H1 (cell line): ENCODE measurements around the gene CACNA2D1. TPM values are rescaled to one million over a fixed set of nuclear protein-coding genes. Genes with fewer than 3 reads are reported as not detected.

Source experiments
- CHD1 ChIP-seq: IDR thresholded peaks from 2 replicates; pipeline ENCODE4 v1.6.1; 2012; ENCODE audit warnings: low read depth, low read length, improper control_type of control experiment
- polyA plus RNA-seq, 7 experiments: library from polyadenylated mRNA; depleted of rRNA in 3 of 7; stranded (reverse) in 5 of 7; unstranded in 2 of 7; fragments of >200 nt in 5 of 7; fragments of 200-250 nt in 2 of 7; gene quantifications; 1 replicate in 5 of 7; 2 replicates in 1 of 7; 4 replicates in 1 of 7; pipeline versions ENCODE4 v1.2.1 to v1.2.3, GENCODE V29; 2011 to 2013; ENCODE audit warnings: missing spikeins in 2 of 7, mixed read lengths in 2 of 7
- total RNA-seq: library from RNA; stranded (reverse); fragmentation: NEBNext Ultra II Directional; extraction: Animal tissue kit (Norgen Biotek cat#: 25700); gene quantifications from 2 replicates; pipeline ENCODE4 v1.2.1, GENCODE V29; 2021
- TF ChIP-seq, protein P1 (sequence below), 3 experiments: IDR thresholded peaks; 1 replicate in 2 of 3; 2 replicates in 1 of 3; pipeline versions ENCODE4 v1.5.1 to v1.6.1; 2011; ENCODE audit warnings: low read length in 3 of 3, mild to moderate bottlenecking in 3 of 3, inconsistent platforms in 2 of 3, low read depth in 1 of 3, moderate library complexity in 1 of 3; ENCODE audit not compliant: insufficient read depth in 1 of 3; ENCODE audit errors: control extremely low read depth in 1 of 3

The CACNA2D1 gene
- total and polyA plus RNA-seq, 2 of the 8 experiments (the other 6 are each of a cell fraction or from before 2014, with no cell fraction given) = 4.3 to 27.3 TPM

DNA sequence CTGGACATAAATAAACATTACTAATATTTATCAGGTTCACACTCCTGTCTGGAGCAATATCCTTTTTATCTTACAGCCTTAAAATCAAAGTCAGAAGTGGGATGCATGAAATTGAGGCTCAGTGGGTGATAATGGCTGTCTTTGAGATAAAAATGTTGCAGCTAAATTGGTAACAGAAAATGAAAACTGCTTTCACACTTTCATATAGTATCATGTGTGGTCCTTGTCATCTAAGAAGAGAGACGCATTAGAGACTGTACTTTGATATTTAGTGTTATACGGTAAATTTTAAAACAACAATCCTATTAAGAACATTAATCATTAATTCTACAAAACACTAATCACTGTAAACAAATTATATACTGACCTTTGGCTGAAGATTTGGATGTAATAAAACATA is 438.5 kb downstream of the CACNA2D1 start (continued):
- no peak for TF ChIP-seq CHD1
- TF ChIP-seq, protein P1, sequence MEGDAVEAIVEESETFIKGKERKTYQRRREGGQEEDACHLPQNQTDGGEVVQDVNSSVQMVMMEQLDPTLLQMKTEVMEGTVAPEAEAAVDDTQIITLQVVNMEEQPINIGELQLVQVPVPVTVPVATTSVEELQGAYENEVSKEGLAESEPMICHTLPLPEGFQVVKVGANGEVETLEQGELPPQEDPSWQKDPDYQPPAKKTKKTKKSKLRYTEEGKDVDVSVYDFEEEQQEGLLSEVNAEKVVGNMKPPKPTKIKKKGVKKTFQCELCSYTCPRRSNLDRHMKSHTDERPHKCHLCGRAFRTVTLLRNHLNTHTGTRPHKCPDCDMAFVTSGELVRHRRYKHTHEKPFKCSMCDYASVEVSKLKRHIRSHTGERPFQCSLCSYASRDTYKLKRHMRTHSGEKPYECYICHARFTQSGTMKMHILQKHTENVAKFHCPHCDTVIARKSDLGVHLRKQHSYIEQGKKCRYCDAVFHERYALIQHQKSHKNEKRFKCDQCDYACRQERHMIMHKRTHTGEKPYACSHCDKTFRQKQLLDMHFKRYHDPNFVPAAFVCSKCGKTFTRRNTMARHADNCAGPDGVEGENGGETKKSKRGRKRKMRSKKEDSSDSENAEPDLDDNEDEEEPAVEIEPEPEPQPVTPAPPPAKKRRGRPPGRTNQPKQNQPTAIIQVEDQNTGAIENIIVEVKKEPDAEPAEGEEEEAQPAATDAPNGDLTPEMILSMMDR (IDR thresholded peaks at IDR 0.05; ENCODE audit: control extremely low read depth in 1 of 3, insufficient read depth in 1 of 3, low read depth in 1 of 3, low read length in 3 of 3) = no peak
